Breast epithelium (tissue), 4 donors: Measurements from ENCODE around the gene AKT3. TPM values are rescaled to one million over a fixed set of nuclear protein-coding genes. Genes with fewer than 3 reads are reported as not detected.

Source experiments
- DNase-seq, 2 donors: peaks; one replicate each; pipeline ENCODE4 v3.0.0-alpha.2; 2019; ENCODE audit warnings: low spot score in 2 of 2
- H3K27ac ChIP-seq, 2 donors: fragments of 200-600 bp; sonication (generic) in 1 of 2; one replicate each; pipeline ENCODE4 v1.5.1; 2016 to 2019; ENCODE audit warnings: mild to moderate bottlenecking in 1 of 2
- H3K27me3 ChIP-seq, 2 donors: fragments of 200-600 bp; sonication (generic) in 1 of 2; one replicate each; pipeline versions ENCODE4 v1.5.1 to v1.6.0; 2017 to 2019; ENCODE audit warnings: control low read depth in 1 of 2, mild to moderate bottlenecking in 1 of 2
- H3K36me3 ChIP-seq: fragments of 200-600 bp; one replicate; pipeline ENCODE4 v1.5.1; 2019
- H3K4me1 ChIP-seq, 2 donors: fragments of 200-600 bp; sonication (generic); one replicate each; pipeline ENCODE4 v1.5.1; 2016 to 2019; ENCODE audit warnings: control low read depth in 1 of 2
- H3K4me3 ChIP-seq, 3 donors: fragments of 200-600 bp; sonication (generic); 1 replicate in 2 of 3; 2 replicates in 1 of 3; pipeline ENCODE4 v1.5.1; 2016 to 2019; ENCODE audit warnings: mild to moderate bottlenecking in 3 of 3, moderate library complexity in 2 of 3
- H3K9me3 ChIP-seq, 2 donors: fragments of 200-600 bp; sonication (generic) in 1 of 2; one replicate each; pipeline ENCODE4 v1.5.1; 2016 to 2019; ENCODE audit warnings: control low read depth in 1 of 2
- POLR2A ChIP-seq: fragments of 450-650 bp; IDR thresholded peaks from one replicate; pipeline ENCODE4 v1.6.1; 2016; ENCODE audit warnings: antibody characterized with exemption, mild to moderate bottlenecking, moderate library complexity
- POLR2AphosphoS5 ChIP-seq, 3 donors: sonication (generic); formaldehyde crosslinking; IDR thresholded peaks; one replicate each; pipeline ENCODE4 v1.6.1; 2017; ENCODE audit warnings: antibody characterized with exemption in 3 of 3
- intact Hi-C: fragments of 100-400 bp; cut with DNase I; formaldehyde crosslinking; loops from one replicate; pipeline ENCODE4 v1.15.1; 2023; ENCODE audit warnings: low total_unique reads
- total RNA-seq, 3 donors: library from RNA; depleted of rRNA; stranded (reverse); fragments of >200 nt; gene quantifications; one replicate each; pipeline ENCODE4 v1.1.0, GENCODE V29; 2016
- TF ChIP-seq, protein P1 (sequence below), 3 donors: fragments of 450-650 bp; IDR thresholded peaks; one replicate each; pipeline ENCODE4 v1.5.1; 2016 to 2017; ENCODE audit warnings: antibody characterized with exemption in 3 of 3, mild to moderate bottlenecking in 3 of 3, moderate library complexity in 3 of 3

The AKT3 gene
- total RNA-seq, 3 donors from 2014 or later: 49.6 to 58.7 (median 58.7) TPM

- DNase-seq: no peak
- H3K9me3 ChIP-seq: no peaks in the 10 kb centered on the region
- TF ChIP-seq POLR2AphosphoS5 (IDR thresholded peaks at IDR 0.05): no peak
- no peak for TF ChIP-seq POLR2A
- TF ChIP-seq, protein P1, sequence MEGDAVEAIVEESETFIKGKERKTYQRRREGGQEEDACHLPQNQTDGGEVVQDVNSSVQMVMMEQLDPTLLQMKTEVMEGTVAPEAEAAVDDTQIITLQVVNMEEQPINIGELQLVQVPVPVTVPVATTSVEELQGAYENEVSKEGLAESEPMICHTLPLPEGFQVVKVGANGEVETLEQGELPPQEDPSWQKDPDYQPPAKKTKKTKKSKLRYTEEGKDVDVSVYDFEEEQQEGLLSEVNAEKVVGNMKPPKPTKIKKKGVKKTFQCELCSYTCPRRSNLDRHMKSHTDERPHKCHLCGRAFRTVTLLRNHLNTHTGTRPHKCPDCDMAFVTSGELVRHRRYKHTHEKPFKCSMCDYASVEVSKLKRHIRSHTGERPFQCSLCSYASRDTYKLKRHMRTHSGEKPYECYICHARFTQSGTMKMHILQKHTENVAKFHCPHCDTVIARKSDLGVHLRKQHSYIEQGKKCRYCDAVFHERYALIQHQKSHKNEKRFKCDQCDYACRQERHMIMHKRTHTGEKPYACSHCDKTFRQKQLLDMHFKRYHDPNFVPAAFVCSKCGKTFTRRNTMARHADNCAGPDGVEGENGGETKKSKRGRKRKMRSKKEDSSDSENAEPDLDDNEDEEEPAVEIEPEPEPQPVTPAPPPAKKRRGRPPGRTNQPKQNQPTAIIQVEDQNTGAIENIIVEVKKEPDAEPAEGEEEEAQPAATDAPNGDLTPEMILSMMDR (IDR thresholded peaks at IDR 0.05): no peak
- no peak overlapping the region for H3K4me3 ChIP-seq
- no peaks in the 10 kb centered on the region for H3K27me3 ChIP-seq
- no peaks in the 10 kb centered on the region for H3K4me1 ChIP-seq
- no peak overlapping the region for H3K27ac ChIP-seq
- no peaks in the 10 kb centered on the region for H3K36me3 ChIP-seq
- intact Hi-C loops: no loop called here
These were observed 307.2 kb downstream of the AKT3 start for GRCh38 chr1:243542739-243543415.

- H3K27me3 ChIP-seq: no peaks in the 10 kb centered on the region
- no peak overlapping the region for H3K27ac ChIP-seq
- H3K4me1 ChIP-seq: no peaks in the 10 kb centered on the region
- no peaks in the 10 kb centered on the region for H3K9me3 ChIP-seq
- no peaks in the 10 kb centered on the region for H3K36me3 ChIP-seq
- no peak for DNase-seq
- TF ChIP-seq POLR2A (no peak), POLR2AphosphoS5 (IDR thresholded peaks at IDR 0.05) (no peak)
- intact Hi-C loops: no loop called here
- no peak overlapping the region for H3K4me3 ChIP-seq
These were observed 310.4 kb downstream of the AKT3 start for GRCh38 chr1:243539636-243540035.

DNA sequence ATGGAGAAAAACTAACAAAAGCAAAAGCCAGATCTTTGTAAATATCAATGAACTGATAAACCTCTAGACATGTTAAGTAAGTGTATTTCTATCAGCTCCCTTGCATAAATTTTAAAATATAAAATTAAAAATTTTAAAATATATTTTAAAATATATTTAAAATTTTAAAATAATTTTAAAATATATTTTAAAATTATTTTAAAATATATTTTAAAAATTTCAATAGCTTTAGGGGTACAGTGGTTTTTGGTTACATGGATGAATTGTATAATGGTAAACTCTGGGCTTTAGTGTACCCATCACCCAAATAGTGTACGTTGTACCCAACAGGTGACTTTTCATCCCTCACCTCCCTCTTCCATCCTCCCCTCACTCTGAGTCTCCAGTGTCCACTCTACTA is 315.0 kb downstream of the AKT3 start:
- no peak overlapping the region for H3K27ac ChIP-seq
- no peak overlapping the region for H3K4me3 ChIP-seq
- no peak for DNase-seq
- intact Hi-C loops: no loop called here
- H3K27me3 ChIP-seq: no peaks in the 10 kb centered on the region
- H3K36me3 ChIP-seq: no peaks in the 10 kb centered on the region
- no peaks in the 10 kb centered on the region for H3K4me1 ChIP-seq
- no peak for TF ChIP-seq POLR2AphosphoS5 (IDR thresholded peaks at IDR 0.05)
- TF ChIP-seq POLR2A: no peak
- TF ChIP-seq, protein P1 (IDR thresholded peaks at IDR 0.05): no peak
- no peaks in the 10 kb centered on the region for H3K9me3 ChIP-seq

DNA sequence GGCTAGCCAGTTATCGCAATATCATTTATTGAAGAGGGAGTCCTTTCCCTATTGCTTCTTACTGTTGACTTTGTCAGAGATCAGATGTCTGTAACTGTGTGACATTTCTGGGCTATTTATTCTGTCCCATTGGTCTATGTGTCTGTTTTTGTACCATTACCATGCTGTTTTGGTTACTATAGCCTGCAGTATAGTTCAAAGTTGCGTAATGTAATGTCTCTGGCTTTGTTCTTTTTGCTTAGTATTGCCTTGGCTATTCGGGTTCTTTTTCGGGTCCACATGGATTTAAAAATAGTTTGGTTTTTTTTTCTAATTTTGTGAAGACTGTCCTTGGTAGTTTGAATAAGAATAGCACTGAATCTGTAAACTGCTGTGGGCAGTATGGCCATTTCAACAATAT is 320.5 kb downstream of the AKT3 start:
- no peaks in the 10 kb centered on the region for H3K9me3 ChIP-seq
- no peaks in the 10 kb centered on the region for H3K36me3 ChIP-seq
- no peaks in the 10 kb centered on the region for H3K4me1 ChIP-seq
- H3K27me3 ChIP-seq: no peaks in the 10 kb centered on the region
- no peak overlapping the region for H3K4me3 ChIP-seq
- no peak for TF ChIP-seq POLR2A
- TF ChIP-seq, protein P1 (IDR thresholded peaks at IDR 0.05): no peak
- no peak for TF ChIP-seq POLR2AphosphoS5 (IDR thresholded peaks at IDR 0.05)
- no peak for DNase-seq
- no peak overlapping the region for H3K27ac ChIP-seq
- intact Hi-C loops: no loop called here

DNA sequence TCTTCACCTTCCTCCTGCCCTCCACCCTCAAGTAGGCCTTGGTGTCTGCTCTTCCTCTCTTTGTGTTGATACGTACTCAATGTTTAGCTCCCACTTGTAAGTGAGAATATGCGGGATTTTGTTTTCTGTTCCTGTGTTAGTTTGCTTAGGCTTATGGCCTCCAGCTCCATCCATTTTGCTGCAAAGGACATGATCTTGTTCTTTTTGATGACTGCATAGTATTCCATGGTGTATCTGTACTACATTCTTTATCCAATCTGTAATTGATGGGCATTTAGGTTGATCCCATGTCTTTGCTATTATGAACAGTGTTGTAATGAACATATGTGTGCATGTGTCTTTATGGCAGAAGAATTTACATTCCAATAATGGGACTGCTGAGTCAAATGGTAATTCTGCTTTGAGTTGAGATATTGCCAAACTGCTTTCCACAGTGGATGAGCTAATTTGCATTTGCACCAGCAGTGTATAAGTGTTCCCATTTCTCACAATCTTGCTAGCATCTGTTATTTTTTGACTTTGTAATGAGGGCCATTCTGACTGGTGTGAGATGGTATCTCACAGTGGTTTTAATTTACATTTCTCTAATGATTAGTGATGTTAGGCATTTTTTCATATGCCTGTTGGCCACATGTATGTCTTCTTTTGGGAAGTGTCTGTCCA is 321.5 kb downstream of the AKT3 start:
- no peak for DNase-seq
- Histone ChIP-seq H3K27ac (no peak overlapping the region), H3K4me3 (no peak overlapping the region), H3K27me3 (no peaks in the 10 kb centered on the region), H3K36me3 (no peaks in the 10 kb centered on the region), H3K4me1 (no peaks in the 10 kb centered on the region), H3K9me3 (no peaks in the 10 kb centered on the region)
- TF ChIP-seq POLR2AphosphoS5 (IDR thresholded peaks at IDR 0.05) (no peak), POLR2A (no peak)
- TF ChIP-seq, protein P1 (IDR thresholded peaks at IDR 0.05): no peak
- intact Hi-C loops: no loop called here
